Measurements from ENCODE around the gene LMO3. TPM values are rescaled to one million over a fixed set of nuclear protein-coding genes. Genes with fewer than 3 reads are reported as not detected.

The LMO3 gene
- total RNA-seq, 1 experiment from 2014 or later, result 36.2 TPM

GRCh38 chr12:16605642-16606116 is 283 bp downstream of the LMO3 start:
- H3K36me3 ChIP-seq (ENCODE audit: insufficient read depth, low read length, poor library complexity, severe bottlenecking), result no peaks in the 10 kb centered on the region
- CTCF ChIA-PET, result no interaction called here
- peak overlapping the region; percentile 55 for H3K4me3 ChIP-seq (ENCODE audit: low read depth, low read length, poor library complexity, severe bottlenecking)
- DNase-seq (ENCODE audit: low spot score), result peak; percentile 61
- no peak for TF ChIP-seq EZH2 (IDR thresholded peaks at IDR 0.05; ENCODE audit: borderline replicate concordance, low read depth, low read length, poor library complexity, severe bottlenecking)
- TF ChIP-seq CTCF (conservative IDR thresholded peaks at IDR 0.05; ENCODE audit: low read depth, low read length), result no peak
- H3K9me3 ChIP-seq (ENCODE audit: low read depth, low read length, poor library complexity, severe bottlenecking), result no peaks in the 10 kb centered on the region
- BruUV-seq (replicated peaks), result no TSS peak
- POLR2A ChIA-PET (ENCODE audit: low non-redundant PET), result no interaction called here
- no peaks in the 10 kb centered on the region for H3K27me3 ChIP-seq (replicated peaks; ENCODE audit: insufficient read depth, low read depth, low read length, poor library complexity)
- intact Hi-C loops (cut with micrococcal nuclease; ENCODE audit: unreplicated experiment), result loop anchor here (5.0 to 10.0 kb wide), 3 partner anchors 112 to 1322 kb away; no protein-coding TSS in a partner anchor
- H3K27ac ChIP-seq (ENCODE audit: low read depth, low read length, poor library complexity, severe bottlenecking), result peak overlapping the region; percentile 74
- H3K4me1 ChIP-seq (ENCODE audit: insufficient read depth, low read length, poor library complexity, severe bottlenecking), result peaks cover 52% of the 10 kb centered on the region

GRCh38 chr12:16604596-16605252 is 1.2 kb downstream of the LMO3 start:
- Histone ChIP-seq H3K27me3 (replicated peaks; ENCODE audit: insufficient read depth, low read depth, low read length, poor library complexity) (no peaks in the 10 kb centered on the region), H3K27ac (ENCODE audit: low read depth, low read length, poor library complexity, severe bottlenecking) (peak overlapping the region; percentile 1), H3K36me3 (ENCODE audit: insufficient read depth, low read length, poor library complexity, severe bottlenecking) (peaks cover 4% of the 10 kb centered on the region), H3K4me1 (ENCODE audit: insufficient read depth, low read length, poor library complexity, severe bottlenecking) (peaks cover 43% of the 10 kb centered on the region), H3K9me3 (ENCODE audit: low read depth, low read length, poor library complexity, severe bottlenecking) (no peaks in the 10 kb centered on the region), H3K4me3 (ENCODE audit: low read depth, low read length, poor library complexity, severe bottlenecking) (peak overlapping the region; percentile 55)
- CTCF ChIA-PET, result interaction anchor here (1.5 kb wide), 1 partner anchor 219 kb away, joined by 3 read pairs; no protein-coding TSS in a partner anchor
- POLR2A ChIA-PET (ENCODE audit: low non-redundant PET), result no interaction called here
- DNase-seq (ENCODE audit: low spot score), result peak; percentile 47
- no TSS peak for BruUV-seq (replicated peaks)
- intact Hi-C loops (cut with micrococcal nuclease; ENCODE audit: unreplicated experiment), result loop anchor here (5.0 to 10.0 kb wide), 4 partner anchors 113 to 1323 kb away; no protein-coding TSS in a partner anchor
- TF ChIP-seq EZH2 (IDR thresholded peaks at IDR 0.05; ENCODE audit: borderline replicate concordance, low read depth, low read length, poor library complexity, severe bottlenecking), result no peak
- no peak for TF ChIP-seq CTCF (conservative IDR thresholded peaks at IDR 0.05; ENCODE audit: low read depth, low read length)

- intact Hi-C loops (cut with micrococcal nuclease; ENCODE audit: unreplicated experiment), result loop anchor here (5.0 to 10.0 kb wide), 2 partner anchors 217 to 519 kb away; no protein-coding TSS in a partner anchor
- H3K27ac ChIP-seq (ENCODE audit: low read depth, low read length, poor library complexity, severe bottlenecking), result peak overlapping the region; percentile 1
- no peaks in the 10 kb centered on the region for H3K9me3 ChIP-seq (ENCODE audit: low read depth, low read length, poor library complexity, severe bottlenecking)
- TF ChIP-seq CTCF (conservative IDR thresholded peaks at IDR 0.05; ENCODE audit: low read depth, low read length) (no peak), EZH2 (IDR thresholded peaks at IDR 0.05; ENCODE audit: borderline replicate concordance, low read depth, low read length, poor library complexity, severe bottlenecking) (no peak)
- peaks cover 7% of the 10 kb centered on the region for H3K36me3 ChIP-seq (ENCODE audit: insufficient read depth, low read length, poor library complexity, severe bottlenecking)
- H3K27me3 ChIP-seq (replicated peaks; ENCODE audit: insufficient read depth, low read depth, low read length, poor library complexity), result no peaks in the 10 kb centered on the region
- CTCF ChIA-PET, result interaction anchor here (1.5 kb wide), 1 partner anchor 218 kb away, joined by 3 read pairs; no protein-coding TSS in a partner anchor
- no TSS peak for BruUV-seq (replicated peaks)
- H3K4me1 ChIP-seq (ENCODE audit: insufficient read depth, low read length, poor library complexity, severe bottlenecking), result peaks cover 37% of the 10 kb centered on the region
- H3K4me3 ChIP-seq (ENCODE audit: low read depth, low read length, poor library complexity, severe bottlenecking), result peak overlapping the region; percentile 55
- DNase-seq (ENCODE audit: low spot score), result no peak
- POLR2A ChIA-PET (ENCODE audit: low non-redundant PET), result no interaction called here
These were observed 1.9 kb downstream of the LMO3 start for GRCh38 chr12:16603916-16604575.
